Testis (tissue), 3 donors: ENCODE measurements around the gene SPINK1. TPM values are rescaled to one million over a fixed set of nuclear protein-coding genes. Genes with fewer than 3 reads are reported as not detected.

ENCODE experiments used
- DNase-seq: peaks from one replicate; pipeline ENCODE4 v3.0.0-alpha.2; 2019
- H3K27ac ChIP-seq, 2 donors: fragments of 200-600 bp; sonication (generic); one replicate each; pipeline ENCODE4 v1.5.1; 2019
- H3K27me3 ChIP-seq: fragments of 200-600 bp; sonication (generic); one replicate; pipeline ENCODE4 v1.5.1; 2019
- H3K36me3 ChIP-seq: fragments of 200-600 bp; sonication (generic); one replicate; pipeline ENCODE4 v1.5.1; 2017; ENCODE audit warnings: low read depth; ENCODE audit errors: missing control alignments
- H3K4me1 ChIP-seq: fragments of 200-600 bp; sonication (generic); one replicate; pipeline ENCODE4 v1.5.1; 2019
- H3K4me3 ChIP-seq, 2 donors: fragments of 200-600 bp; sonication (generic); one replicate each; pipeline ENCODE4 v1.5.1; 2017 to 2019
- H3K9me3 ChIP-seq: fragments of 200-600 bp; sonication (generic); one replicate; pipeline ENCODE4 v1.5.1; 2017
- CTCF ChIP-seq, 3 experiments: fragments of 450-650 bp in 2 of 3; fragments of 200-600 bp in 1 of 3; sonication (generic) in 1 of 3; IDR thresholded peaks; one replicate each; pipeline ENCODE4 v1.5.1; 2016 to 2019; ENCODE audit warnings: antibody characterized with exemption in 3 of 3, mild to moderate bottlenecking in 2 of 3, moderate library complexity in 1 of 3
- POLR2A ChIP-seq: fragments of 450-650 bp; IDR thresholded peaks from one replicate; pipeline ENCODE4 v1.6.1; 2017; ENCODE audit warnings: antibody characterized with exemption, mild to moderate bottlenecking, moderate library complexity
- WGBS, 2 donors: methylation state at CpG; one replicate each; pipeline ENCODE4 v1.1.5; 2018; 5-methylcytosine and 5-hydroxymethylcytosine counted together
- intact Hi-C: fragments of 100-400 bp; cut with DNase I; formaldehyde crosslinking; loops from one replicate; pipeline ENCODE4 v1.15.1; 2023; ENCODE audit warnings: low total_unique reads
- polyA plus RNA-seq: library from polyadenylated mRNA; stranded (reverse); fragments of 350-450 nt; fragmentation: Illumina TruSeq; extraction: RNeasy Lipid Tissue Mini Kit (QIAGEN cat#74804); gene quantifications from one replicate; pipeline ENCODE4 v1.2.3, GENCODE V29; 2014; ENCODE audit warnings: low read depth, low replicate concordance; ENCODE audit not compliant: insufficient read depth
- total RNA-seq, 2 donors: library from RNA; depleted of rRNA; stranded (reverse); fragments of >200 nt; gene quantifications; one replicate each; pipeline ENCODE4 v1.2.3, GENCODE V29; 2016

SPINK1 gene
- total and polyA plus RNA-seq, 3 donors from 2014 or later, result not detected

- no peak for DNase-seq
- H3K9me3 ChIP-seq, result no peaks in the 10 kb centered on the region
- no peaks in the 10 kb centered on the region for H3K27me3 ChIP-seq
- no peaks in the 10 kb centered on the region for H3K4me1 ChIP-seq
- H3K4me3 ChIP-seq, result no peak overlapping the region
- TF ChIP-seq CTCF (IDR thresholded peaks at IDR 0.05) (no peak), POLR2A (no peak)
- 84% methylated on average over 1 of the region's 1 CpG; no CpG with 5 or more reads in 1 of the 2 donors for WGBS, 2 donors
- intact Hi-C loops, result no loop called here
- no peak overlapping the region for H3K27ac ChIP-seq
- H3K36me3 ChIP-seq, result no peaks in the 10 kb centered on the region
These were observed 30.0 kb downstream of the SPINK1 start for GRCh38 chr5:147801461-147801860.

- Histone ChIP-seq H3K4me3 (no peak overlapping the region), H3K4me1 (no peaks in the 10 kb centered on the region), H3K9me3 (no peaks in the 10 kb centered on the region), H3K27ac (no peak overlapping the region), H3K36me3 (no peaks in the 10 kb centered on the region), H3K27me3 (no peaks in the 10 kb centered on the region)
- intact Hi-C loops, result no loop called here
- 82 to 85% methylated on average over 3 of the region's 3 CpGs for WGBS, 2 donors
- no peak for DNase-seq
- TF ChIP-seq POLR2A (no peak), CTCF (IDR thresholded peaks at IDR 0.05) (no peak)
These were observed 31.0 kb downstream of the SPINK1 start for GRCh38 chr5:147800491-147800890.

GRCh38 chr5:147796556-147797308, 34.7 kb downstream of the SPINK1 start:
- no peak for DNase-seq
- Histone ChIP-seq H3K9me3 (no peaks in the 10 kb centered on the region), H3K27ac (no peak overlapping the region), H3K27me3 (no peaks in the 10 kb centered on the region), H3K4me1 (no peaks in the 10 kb centered on the region), H3K4me3 (no peak overlapping the region), H3K36me3 (no peaks in the 10 kb centered on the region)
- intact Hi-C loops, result no loop called here
- 69 to 74% methylated on average over 6 of the region's 6 CpGs for WGBS, 2 donors
- TF ChIP-seq POLR2A (no peak), CTCF (IDR thresholded peaks at IDR 0.05) (no peak)

GRCh38 chr5:147791181-147791580, 40.3 kb downstream of the SPINK1 start:
- DNase-seq, result no peak
- no peaks in the 10 kb centered on the region for H3K9me3 ChIP-seq
- 92 to 95% methylated on average over 6 of the region's 6 CpGs for WGBS, 2 donors
- intact Hi-C loops, result no loop called here
- H3K27ac ChIP-seq, result no peak overlapping the region
- no peaks in the 10 kb centered on the region for H3K27me3 ChIP-seq
- no peaks in the 10 kb centered on the region for H3K36me3 ChIP-seq
- no peak overlapping the region for H3K4me3 ChIP-seq
- H3K4me1 ChIP-seq, result no peaks in the 10 kb centered on the region
- TF ChIP-seq POLR2A (no peak), CTCF (IDR thresholded peaks at IDR 0.05) (no peak)

- DNase-seq, result no peak
- 44 to 56% methylated on average over 2 of the region's 2 CpGs for WGBS, 2 donors
- Histone ChIP-seq H3K27ac (no peak overlapping the region), H3K9me3 (no peaks in the 10 kb centered on the region), H3K4me1 (no peaks in the 10 kb centered on the region), H3K4me3 (no peak overlapping the region), H3K36me3 (no peaks in the 10 kb centered on the region), H3K27me3 (no peaks in the 10 kb centered on the region)
- intact Hi-C loops, result no loop called here
- TF ChIP-seq CTCF (IDR thresholded peaks at IDR 0.05) (no peak), POLR2A (no peak)
These were observed 41.7 kb downstream of the SPINK1 start for GRCh38 chr5:147789820-147790219.
